CD4-positive, alpha-beta T cell (primary cell): ENCODE measurements around the gene ANKZF1. TPM values are rescaled to one million over a fixed set of nuclear protein-coding genes. Genes with fewer than 3 reads are reported as not detected.

ENCODE experiments used
- ATAC-seq: fragments of 200-7000 bp; cut with Tn5 transposase; one replicate; pipeline ENCODE4 v1.10.0; 2022; ENCODE audit warnings: mild to moderate bottlenecking; ENCODE audit not compliant: poor library complexity
- CTCF ChIA-PET: fragments of 350-600 bp; sonication (Branson Sonifier 250); formaldehyde crosslinking; loops from one replicate; lab custom pipeline; 2021; ENCODE audit warnings: antibody characterized with exemption, inconsistent platforms; lab: Charles Lee
- POLR2A ChIA-PET: fragments of 350-600 bp; sonication (Branson Sonifier 250); formaldehyde crosslinking; loops from one replicate; lab custom pipeline; 2021; ENCODE audit warnings: antibody characterized with exemption, inconsistent platforms; lab: Charles Lee
- DNase-seq, 14 experiments: peaks; one replicate each; pipeline ENCODE4 v3.0.0-alpha.2; 2013 to 2020; ENCODE audit warnings: mixed read lengths in 2 of 14
- H3K27ac ChIP-seq, 2 donors: one replicate each; pipeline versions ENCODE4 v1.5.1 to v1.7.0; 2013; ENCODE audit warnings: low read length in 2 of 2, low read depth in 1 of 2, mild to moderate bottlenecking in 1 of 2
- H3K27me3 ChIP-seq, 2 experiments: 1 replicate in 1 of 2; 2 replicates in 1 of 2; pipeline versions ENCODE4 v1.6.1 to v1.7.0; 2013; ENCODE audit warnings: low read length in 2 of 2, control low read depth in 1 of 2, mild to moderate bottlenecking in 1 of 2, moderate library complexity in 1 of 2; ENCODE audit not compliant: insufficient read depth in 2 of 2, control insufficient read depth in 1 of 2
- H3K36me3 ChIP-seq: one replicate; pipeline ENCODE4 v1.6.1; 2013; ENCODE audit warnings: low read length, control low read depth; ENCODE audit not compliant: insufficient read depth
- H3K4me1 ChIP-seq: one replicate; pipeline ENCODE4 v1.6.1; 2013; ENCODE audit warnings: low read length, control low read depth; ENCODE audit not compliant: insufficient read depth
- H3K4me3 ChIP-seq: one replicate; pipeline ENCODE4 v1.5.1; 2013; ENCODE audit warnings: mild to moderate bottlenecking, low read length, moderate library complexity
- H3K9me3 ChIP-seq, 2 experiments: 1 replicate in 1 of 2; 2 replicates in 1 of 2; pipeline versions ENCODE4 v1.6.1 to v1.7.0; 2013; ENCODE audit warnings: low read length in 2 of 2, mild to moderate bottlenecking in 2 of 2, control low read depth in 1 of 2, moderate library complexity in 1 of 2; ENCODE audit not compliant: control insufficient read depth in 1 of 2, insufficient read depth in 1 of 2
- H3K27ac Mint-ChIP-seq: one replicate; pipeline ENCODE4 v1.8.0; 2020; ENCODE audit warnings: mixed read lengths
- H3K27me3 Mint-ChIP-seq: one replicate; pipeline ENCODE4 v1.8.0; 2021; ENCODE audit warnings: mixed read lengths
- H3K36me3 Mint-ChIP-seq: one replicate; pipeline ENCODE4 v1.8.0; 2021; ENCODE audit warnings: low read depth, mixed read lengths
- H3K4me1 Mint-ChIP-seq: one replicate; pipeline ENCODE4 v1.8.0; 2021; ENCODE audit warnings: low read depth, mixed read lengths
- H3K4me3 Mint-ChIP-seq: one replicate; pipeline ENCODE4 v1.8.0; 2020; ENCODE audit warnings: mild to moderate bottlenecking, mixed read lengths
- H3K9me3 Mint-ChIP-seq: one replicate; pipeline ENCODE4 v1.8.0; 2020; ENCODE audit warnings: mixed read lengths
- intact Hi-C, 2 experiments: fragments of 100-400 bp; cut with DNase I in 1 of 2; cut with micrococcal nuclease in 1 of 2; formaldehyde crosslinking; loops; one replicate each; pipeline versions ENCODE4 v1.15.1 to v1.9.0; 2023 to 2025; cut with DNase I, micrococcal nuclease
- total RNA-seq, 174 experiments: library from RNA in 2 of 174; stranded (reverse) in 2 of 174; gene quantifications; one replicate each; pipeline ENCODE4 v1.2.3 and lab custom pipeline; 2021 to 2026
- TF ChIP-seq, protein P1 (sequence below): fragments of 200-600 bp; IDR thresholded peaks from one replicate; pipeline ENCODE4 v1.8.0; 2022; ENCODE audit warnings: antibody characterized with exemption, mild to moderate bottlenecking

ANKZF1 gene
- total RNA-seq, 2 experiments from 2014 or later: 128 to 135 TPM

DNA sequence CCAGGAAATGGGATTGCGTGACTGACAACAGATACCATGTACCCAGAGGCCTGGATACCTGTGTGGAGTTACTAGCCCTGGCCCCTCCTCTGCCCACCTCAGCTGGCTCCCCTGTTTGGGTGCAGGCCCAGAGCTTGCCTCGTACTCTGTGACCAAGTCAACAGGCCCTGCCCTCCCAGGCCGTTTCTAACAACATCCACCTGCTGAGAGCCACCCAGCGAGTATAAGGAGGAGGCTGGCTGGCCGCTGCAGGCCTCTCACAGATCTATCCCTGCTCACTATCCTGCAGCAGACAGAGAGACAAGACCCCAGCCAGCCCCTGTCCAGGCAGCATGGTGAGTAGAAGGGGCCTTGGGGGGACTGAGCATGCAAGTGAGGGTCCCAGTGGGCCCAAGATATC lies 36.6 kb downstream of the ANKZF1 start:
- Histone ChIP-seq H3K4me1 (no peaks in the 10 kb centered on the region), H3K36me3 (no peaks in the 10 kb centered on the region), H3K27ac (no peak overlapping the region), H3K27me3 (no peaks in the 10 kb centered on the region), H3K4me3 (no peak overlapping the region), H3K9me3 (no peaks in the 10 kb centered on the region)
- TF ChIP-seq, protein P1, sequence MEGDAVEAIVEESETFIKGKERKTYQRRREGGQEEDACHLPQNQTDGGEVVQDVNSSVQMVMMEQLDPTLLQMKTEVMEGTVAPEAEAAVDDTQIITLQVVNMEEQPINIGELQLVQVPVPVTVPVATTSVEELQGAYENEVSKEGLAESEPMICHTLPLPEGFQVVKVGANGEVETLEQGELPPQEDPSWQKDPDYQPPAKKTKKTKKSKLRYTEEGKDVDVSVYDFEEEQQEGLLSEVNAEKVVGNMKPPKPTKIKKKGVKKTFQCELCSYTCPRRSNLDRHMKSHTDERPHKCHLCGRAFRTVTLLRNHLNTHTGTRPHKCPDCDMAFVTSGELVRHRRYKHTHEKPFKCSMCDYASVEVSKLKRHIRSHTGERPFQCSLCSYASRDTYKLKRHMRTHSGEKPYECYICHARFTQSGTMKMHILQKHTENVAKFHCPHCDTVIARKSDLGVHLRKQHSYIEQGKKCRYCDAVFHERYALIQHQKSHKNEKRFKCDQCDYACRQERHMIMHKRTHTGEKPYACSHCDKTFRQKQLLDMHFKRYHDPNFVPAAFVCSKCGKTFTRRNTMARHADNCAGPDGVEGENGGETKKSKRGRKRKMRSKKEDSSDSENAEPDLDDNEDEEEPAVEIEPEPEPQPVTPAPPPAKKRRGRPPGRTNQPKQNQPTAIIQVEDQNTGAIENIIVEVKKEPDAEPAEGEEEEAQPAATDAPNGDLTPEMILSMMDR: no peak
- no peak for DNase-seq
- Mint-ChIP-seq H3K36me3 (no peaks in the 10 kb centered on the region), H3K4me3 (no peak overlapping the region), H3K27me3 (no peaks in the 10 kb centered on the region), H3K9me3 (no peaks in the 10 kb centered on the region), H3K4me1 (no peaks in the 10 kb centered on the region), H3K27ac (no peak overlapping the region)
- POLR2A ChIA-PET: no interaction called here
- no peak for ATAC-seq
- CTCF ChIA-PET: interaction anchor here (1.5 kb wide), 1 partner anchor 28 kb away, joined by 4 read pairs; no protein-coding TSS in a partner anchor
- intact Hi-C loops: no loop called here

DNA sequence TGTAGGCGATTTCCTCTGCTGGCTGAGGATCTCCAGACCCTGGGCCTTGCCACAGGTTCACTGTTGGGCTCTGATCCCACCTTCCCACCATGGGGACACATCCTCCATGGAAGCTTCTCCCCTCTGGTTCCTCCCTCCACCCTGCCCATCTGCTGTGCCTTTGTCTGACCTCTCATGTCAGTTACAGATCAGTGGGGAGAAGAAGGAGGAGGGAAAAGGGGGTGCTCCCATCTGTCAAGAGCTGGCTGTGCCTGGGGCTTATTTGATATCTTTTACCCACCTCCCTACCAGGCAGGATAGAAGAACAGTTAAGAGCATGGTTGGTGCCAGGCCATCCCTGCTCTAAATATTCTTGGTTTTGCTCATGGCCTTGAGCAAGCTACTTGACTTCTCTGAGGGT lies 37.3 kb downstream of the ANKZF1 start:
- no peak overlapping the region for H3K27ac Mint-ChIP-seq
- POLR2A ChIA-PET: no interaction called here
- DNase-seq: no peak

DNA sequence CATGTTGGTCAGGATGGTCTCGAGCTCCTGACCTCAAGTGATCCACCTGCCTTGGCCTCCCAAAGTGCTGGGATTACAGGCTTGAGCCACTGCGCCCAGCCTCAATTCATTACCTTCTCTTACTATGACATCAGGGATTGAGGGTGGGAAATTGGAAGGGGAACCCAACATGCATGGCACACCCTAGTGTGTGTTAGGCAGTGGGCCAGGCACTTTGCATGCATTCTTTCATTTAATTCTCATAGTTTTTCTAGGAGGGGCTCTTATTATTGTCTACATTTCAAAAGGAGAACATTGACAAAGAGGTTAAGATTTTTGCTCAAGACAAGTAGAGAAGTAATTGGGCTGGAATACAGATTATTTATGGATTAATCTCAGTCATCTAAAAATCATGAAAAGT lies 38.7 kb downstream of the ANKZF1 start:
- no peaks in the 10 kb centered on the region for H3K9me3 ChIP-seq
- Mint-ChIP-seq H3K9me3 (no peaks in the 10 kb centered on the region), H3K4me1 (no peaks in the 10 kb centered on the region), H3K27ac (no peak overlapping the region), H3K27me3 (no peaks in the 10 kb centered on the region), H3K4me3 (no peak overlapping the region), H3K36me3 (no peaks in the 10 kb centered on the region)
- H3K36me3 ChIP-seq: no peaks in the 10 kb centered on the region
- TF ChIP-seq, protein P1: no peak
- no peak overlapping the region for H3K27ac ChIP-seq
- H3K4me3 ChIP-seq: no peak overlapping the region
- H3K27me3 ChIP-seq: peaks cover 0 to 2% of the 10 kb centered on the region in 2 experiments
- no peak for DNase-seq
- no peak for ATAC-seq
- ChIA-PET POLR2A (no interaction called here), CTCF (no interaction called here)
- intact Hi-C loops: no loop called here
- no peaks in the 10 kb centered on the region for H3K4me1 ChIP-seq

More for the DNA sequence above, 37.3 kb downstream of the ANKZF1 start:
- Mint-ChIP-seq H3K4me3 (no peak overlapping the region), H3K36me3 (no peaks in the 10 kb centered on the region), H3K9me3 (no peaks in the 10 kb centered on the region), H3K27me3 (no peaks in the 10 kb centered on the region), H3K4me1 (no peaks in the 10 kb centered on the region)
- no peaks in the 10 kb centered on the region for H3K36me3 ChIP-seq
- H3K27ac ChIP-seq: no peak overlapping the region
- no peak overlapping the region for H3K4me3 ChIP-seq
- ATAC-seq: no peak
- TF ChIP-seq, protein P1: no peak
- intact Hi-C loops: no loop called here
- H3K9me3 ChIP-seq: no peaks in the 10 kb centered on the region
- no peaks in the 10 kb centered on the region for H3K4me1 ChIP-seq
- peaks cover 0 to 2% of the 10 kb centered on the region in 2 experiments for H3K27me3 ChIP-seq
- CTCF ChIA-PET: interaction anchor here (1.4 kb wide), 1 partner anchor 11 kb away, joined by 3 read pairs; no protein-coding TSS in a partner anchor
